ENCODE results near the gene CAST. TPM values are rescaled to one million over a fixed set of nuclear protein-coding genes. Genes with fewer than 3 reads are reported as not detected.

CAST gene
- polyA plus RNA-seq, 3 donors = 129 to 165 (median 134) TPM

DNA sequence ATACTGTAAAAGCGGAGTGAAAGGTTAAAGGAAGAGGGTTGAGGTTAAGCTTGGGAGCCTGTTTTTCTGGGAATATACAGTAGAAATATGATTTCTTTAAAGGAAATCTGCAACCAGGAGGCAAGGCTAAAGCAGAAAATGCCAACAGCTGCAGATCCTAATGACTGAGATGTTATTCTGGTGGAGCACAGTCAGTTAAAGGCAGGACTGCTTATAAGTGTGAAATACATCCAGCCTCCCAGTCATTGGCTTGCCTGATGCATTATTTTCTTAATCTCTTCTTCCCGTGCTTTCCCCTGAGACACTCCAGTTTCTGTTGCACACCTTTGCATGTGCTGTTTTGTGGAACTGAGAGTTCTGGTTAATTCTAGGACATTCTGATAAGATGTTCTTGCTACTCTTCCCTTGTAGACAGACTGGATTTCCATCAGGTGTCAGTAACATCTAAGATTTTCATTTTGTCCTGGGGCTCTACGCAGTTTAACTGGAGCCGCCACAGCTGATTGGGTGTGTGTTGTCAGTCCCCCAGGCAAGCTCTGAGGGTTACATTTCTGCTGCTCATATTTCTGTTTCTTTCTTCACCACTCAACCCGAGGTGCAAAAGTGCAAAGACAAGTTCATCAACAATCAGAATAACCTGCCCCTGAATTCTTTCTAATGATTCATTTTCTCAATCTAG is 44.4 kb downstream of the CAST start:
- no peak for DNase-seq

DNA sequence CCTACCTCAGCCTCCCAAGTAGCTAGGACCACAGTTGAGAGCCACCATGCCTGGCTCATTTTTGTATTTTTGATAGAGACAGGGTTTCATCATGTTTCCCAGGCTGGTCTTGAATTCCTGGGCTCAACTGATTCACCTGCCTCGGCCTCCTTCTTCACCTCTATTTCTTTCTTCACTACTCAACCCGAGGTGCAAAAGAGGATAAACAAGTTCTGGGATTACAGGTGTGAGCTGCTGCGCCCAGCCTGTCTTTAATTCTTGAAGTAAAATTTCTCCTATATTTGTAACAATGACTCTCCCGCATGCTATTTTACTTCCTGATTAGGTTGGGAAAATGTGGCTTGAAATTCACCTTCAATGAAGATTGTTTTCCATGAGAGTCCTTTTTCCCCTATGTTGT is 46.4 kb downstream of the CAST start:
- DNase-seq = no peak

DNA sequence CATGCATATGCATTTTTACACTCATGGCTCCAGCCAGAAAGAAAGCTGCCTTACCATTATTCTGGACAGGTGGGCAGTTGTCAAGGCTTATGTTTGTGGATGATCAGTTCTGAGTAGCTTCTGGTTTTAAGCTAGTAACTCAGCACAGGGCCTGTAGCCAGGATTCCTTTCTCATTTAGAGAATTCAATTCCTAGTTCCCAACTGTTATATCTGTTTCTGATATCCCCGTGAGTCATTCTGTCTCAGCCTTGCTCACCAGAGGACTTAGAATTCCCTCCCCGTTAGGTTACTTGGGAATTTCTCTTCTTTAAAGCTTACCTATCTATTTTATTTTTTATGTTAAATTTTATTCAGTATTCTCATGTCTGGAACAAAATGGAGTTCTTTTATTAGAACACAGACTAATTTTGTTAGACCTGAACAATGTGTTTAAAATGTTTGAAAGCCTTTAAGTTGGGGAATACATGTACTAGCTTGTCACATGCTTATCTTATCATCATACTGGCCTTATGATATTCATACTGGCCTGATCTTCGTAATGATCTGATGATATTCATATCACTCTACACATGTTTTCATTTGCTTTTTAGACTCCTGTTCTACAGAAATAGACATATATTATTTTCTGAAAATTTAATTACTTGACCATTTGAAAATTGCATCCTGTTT is 47.1 kb downstream of the CAST start:
- no peak for DNase-seq

DNA sequence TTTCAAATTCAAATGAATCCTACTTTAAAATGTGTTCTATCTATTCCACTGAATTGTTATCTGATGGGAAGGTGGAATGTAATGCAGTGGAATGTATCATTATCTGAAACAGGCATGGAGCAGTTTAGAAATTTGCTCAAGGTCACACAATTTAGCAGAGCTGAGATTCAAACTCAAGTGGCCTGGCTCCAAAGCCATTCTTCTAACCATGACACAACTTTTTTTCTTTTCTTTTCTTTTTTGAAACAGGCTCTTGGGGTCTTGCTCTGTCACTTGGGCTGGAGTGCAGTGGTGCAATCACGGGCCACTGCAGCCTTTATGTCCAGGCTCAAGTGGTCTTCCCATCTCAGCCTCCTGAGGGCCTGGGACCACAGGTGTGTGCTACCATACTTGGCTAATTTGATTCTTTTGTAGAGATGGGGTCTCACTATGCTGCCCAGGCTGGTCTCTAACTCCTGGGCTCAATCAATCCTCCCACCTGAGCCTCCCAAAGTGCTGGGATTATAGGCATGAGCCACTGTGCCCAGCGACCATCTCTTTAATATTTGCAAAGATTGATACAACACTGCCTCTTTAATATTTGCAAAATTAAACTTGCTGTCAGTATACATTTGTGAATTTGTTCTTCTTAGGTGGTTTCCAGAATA is 50.0 kb downstream of the CAST start:
- no peak for DNase-seq

DNA sequence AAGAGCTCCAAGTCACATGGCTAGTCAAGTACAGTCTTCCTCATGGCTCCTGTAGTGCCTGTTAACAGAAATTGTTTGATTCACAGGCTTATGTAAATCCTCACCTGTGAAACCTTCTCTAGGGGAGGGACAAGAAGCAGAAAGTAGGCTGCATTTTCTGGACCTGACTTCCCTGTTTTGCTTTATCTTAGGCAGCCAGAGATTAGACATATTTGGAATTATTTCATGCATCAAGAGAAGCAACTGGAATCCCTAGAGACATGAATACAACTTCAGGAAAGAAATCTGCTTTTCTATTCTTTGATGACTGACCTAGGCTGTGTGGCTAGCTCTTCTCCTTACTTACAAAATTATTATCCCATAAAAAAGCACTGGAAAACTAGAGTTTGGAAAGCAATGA is 52.3 kb downstream of the CAST start:
- no peak for DNase-seq

DNA sequence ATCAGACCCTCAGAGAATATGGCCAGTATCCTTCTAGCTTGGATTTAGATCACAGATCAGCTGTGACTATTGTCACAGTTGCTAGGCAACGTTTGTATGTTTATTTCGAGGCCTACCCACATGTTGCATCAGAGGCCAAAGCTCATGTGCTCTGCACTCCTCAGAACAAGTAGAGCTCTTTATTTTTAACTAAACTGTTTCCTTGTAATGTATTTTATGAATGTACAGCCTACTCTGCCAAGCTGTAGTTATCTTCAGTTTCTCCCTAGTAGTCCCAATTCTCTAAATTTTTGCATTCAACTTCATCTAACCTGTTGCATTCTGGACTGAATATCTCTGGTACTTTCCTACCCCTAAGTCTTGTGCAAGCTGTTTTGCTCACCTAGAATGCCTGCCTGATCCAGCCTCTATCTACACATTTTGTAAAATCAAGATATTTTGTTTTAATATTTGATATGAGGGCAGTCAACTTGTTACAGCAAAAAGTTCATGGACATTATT is 52.8 kb downstream of the CAST start:
- DNase-seq = peak; percentile 75

DNA sequence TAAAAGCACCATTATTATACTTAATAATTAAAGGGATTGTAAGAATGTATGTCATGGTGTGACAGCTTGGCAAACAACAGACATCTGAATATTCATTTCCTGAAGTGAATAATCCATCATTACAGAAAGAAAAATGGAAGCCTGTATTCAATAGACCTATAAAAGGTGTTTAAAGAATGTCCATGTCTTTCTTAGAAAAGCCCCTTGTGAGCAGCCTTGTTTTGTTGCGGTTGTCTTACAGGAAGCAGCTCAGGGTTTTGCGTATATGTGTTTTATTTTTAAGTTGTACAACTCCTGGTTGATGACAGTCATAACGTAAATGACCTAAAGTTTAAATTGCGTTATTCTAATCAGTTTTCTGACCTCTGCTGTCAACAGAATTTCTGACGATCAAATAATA is 53.8 kb downstream of the CAST start:
- no peak for DNase-seq

DNA sequence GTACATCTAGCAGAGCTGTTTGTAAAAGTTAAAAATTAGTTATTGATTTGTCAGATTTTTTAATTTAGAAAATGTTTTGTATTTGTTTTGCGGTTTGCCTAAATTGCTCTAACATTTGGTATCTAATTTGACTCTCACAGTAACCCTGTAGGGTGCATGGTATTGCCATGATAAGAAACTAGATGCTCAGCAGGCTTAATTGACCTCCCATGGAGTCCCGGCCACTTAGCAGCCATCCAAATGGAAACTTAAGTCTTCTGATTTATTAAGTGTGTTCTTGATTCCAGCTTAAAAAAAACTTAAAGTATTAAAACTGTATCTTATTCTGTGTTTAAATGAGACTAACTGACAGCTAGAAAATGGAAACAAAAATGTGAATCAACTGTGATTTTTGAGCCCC is 54.5 kb downstream of the CAST start:
- DNase-seq = no peak

DNA sequence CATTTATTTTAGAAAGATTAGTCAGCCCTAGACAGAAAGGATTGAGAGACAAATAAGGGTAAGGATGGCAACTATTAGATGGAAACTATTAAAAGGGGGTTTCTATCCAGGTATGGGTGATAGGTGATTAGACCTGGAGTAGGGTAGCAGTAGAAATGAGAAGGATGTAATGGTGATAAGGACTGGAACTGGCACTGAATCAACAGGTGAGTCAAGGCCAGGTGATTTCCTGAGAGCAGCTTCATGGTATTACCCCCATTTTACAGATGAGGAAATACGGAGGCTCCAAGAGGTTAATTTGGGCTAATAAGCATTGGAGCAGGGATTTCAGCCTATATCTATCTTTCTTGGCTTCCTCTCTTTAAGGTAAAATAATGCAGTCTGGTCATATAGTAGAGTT is 55.7 kb downstream of the CAST start:
- no peak for DNase-seq

DNA sequence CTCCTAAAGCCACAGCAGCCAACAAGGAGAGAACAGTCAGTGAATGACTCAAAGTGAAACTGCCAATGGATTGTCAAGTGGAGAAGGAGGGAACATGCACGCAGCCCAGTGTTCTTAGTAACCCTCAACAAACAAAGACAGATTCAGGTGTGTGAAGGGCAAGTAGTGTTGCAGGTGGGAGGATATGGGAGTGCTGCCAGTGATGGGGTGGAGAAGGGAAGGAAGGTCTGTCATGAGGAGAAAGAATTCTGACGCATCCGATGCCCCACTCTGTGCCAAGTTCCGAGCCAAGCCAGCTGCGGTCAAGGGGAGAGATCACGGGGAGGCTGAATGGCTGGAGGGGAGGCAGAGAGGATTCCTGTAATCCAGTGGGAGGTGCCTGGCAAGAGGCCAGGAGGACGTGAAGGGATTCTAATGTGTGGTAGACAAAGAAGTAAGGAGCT is 56.5 kb downstream of the CAST start:
- no peak for DNase-seq

DNA sequence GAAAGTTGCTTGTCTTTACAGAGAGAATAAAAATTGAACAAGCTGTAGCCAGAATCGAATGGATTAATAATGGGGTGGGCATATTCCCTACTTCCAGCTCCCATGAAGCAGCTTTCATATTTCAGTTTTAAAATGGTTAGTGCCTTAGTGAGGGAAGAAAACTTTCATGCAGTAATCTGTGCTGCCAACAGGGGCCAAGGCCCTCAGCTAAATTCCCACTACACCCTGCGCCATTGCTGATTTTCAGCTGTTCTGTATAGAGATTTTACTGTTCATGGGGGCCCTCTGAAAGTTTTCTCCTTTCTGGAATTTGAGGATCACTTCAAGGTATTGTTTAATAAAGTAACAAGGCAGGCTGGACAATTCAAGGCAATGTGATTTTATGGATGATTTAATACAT is 58.2 kb downstream of the CAST start:
- DNase-seq = no peak

DNA sequence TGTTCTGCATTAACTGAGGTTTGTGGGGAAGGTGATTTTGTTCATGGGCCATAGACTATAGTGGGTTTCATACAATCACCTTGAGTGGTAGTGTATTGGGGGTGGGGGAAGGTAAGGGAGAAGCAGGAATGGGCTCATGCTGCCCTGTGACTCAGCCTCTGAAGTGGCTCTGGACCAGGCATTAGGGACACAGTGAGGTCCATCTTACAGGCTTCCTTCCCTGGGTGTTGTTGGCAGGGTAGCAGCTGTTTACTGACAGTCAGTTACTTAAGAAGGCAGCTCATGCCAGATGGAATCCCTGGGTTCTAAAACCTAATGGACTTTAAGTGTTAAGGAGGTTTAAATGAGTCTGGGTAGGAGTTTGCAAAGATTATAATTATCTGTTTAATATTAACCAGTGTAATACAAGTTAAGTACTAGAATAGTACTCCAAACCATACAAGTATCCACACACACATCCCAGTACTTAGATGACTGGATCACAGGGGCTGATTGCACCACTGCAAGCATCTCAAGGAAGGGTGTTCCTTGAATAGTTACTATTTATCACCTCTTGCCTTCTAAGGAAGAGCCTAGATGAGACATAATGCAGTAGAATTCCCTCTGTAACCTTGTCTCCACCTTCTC is 59.3 kb downstream of the CAST start:
- DNase-seq = no peak

DNA sequence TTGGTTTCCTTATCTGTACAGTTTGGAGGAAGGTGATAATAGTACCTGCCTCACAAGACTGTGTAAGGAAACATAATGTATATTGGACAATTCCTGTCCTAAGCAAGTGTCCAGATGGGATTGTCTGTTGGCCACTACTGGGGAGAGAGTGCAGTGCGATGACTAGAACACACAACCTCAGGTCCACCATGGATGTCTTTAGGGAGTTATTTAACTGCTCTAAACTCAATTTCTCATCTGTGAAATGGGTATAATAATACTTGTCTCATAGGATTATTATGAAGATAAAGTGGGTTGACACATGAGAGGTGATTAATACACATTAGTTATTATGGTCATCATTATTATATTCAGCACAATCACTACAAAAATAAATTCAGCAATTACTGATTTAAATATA is 63.1 kb downstream of the CAST start:
- DNase-seq = no peak

DNA sequence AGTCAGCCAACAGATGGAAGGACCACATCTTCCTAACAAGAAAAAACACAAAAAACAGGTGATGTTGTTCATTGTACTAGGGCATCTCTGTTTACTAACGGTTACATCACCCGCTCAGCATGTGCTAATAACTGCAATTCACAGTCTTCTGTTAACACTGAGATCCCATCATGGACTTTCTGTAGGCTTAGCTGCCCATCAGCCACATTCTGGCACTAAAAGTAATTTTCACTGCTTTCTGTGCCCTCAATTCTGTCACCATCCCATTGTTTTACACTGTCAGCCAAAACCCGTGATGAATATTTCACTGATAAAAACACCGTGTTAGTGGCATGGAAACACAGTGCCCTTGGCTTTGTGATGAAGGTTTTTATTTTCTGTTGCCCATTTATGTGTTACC is 64.6 kb downstream of the CAST start:
- DNase-seq = no peak

DNA sequence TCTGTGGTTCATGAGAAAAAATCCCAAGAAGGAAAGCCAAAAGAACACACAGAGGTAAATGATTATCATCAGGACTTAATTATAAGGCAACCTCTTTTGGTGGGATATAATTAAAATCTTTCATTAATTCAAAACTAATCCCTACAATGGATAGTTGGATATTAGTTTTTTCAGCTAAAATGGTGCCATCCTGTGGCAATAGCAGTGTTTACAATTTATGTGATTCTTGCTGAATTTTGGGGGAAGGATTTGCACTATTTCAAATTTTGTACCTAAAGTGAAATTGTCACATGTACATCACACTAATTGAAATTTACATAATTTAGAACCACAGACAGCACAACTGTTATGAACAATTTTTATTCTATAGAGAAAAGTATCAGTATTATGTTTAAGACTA is 67.0 kb downstream of the CAST start:
- DNase-seq = no peak

DNA sequence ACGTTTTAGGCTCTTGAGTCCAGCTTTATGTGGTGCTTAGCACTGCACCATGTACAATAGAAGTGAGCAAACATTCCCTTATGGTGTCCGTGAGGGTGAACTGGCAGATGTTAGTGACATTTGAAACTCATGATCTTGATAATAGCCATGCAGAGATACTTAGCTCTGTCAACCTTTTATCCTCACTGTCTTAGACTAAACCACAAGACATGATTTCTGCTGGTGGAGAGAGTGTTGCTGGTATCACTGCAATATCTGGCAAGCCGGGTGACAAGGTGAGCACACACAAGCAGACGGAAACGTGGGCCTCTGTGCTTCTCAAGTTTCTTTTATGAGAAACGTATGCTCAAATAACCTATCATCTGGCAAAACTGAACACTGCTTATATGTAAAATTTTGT is 68.4 kb downstream of the CAST start:
- no peak for DNase-seq

DNA sequence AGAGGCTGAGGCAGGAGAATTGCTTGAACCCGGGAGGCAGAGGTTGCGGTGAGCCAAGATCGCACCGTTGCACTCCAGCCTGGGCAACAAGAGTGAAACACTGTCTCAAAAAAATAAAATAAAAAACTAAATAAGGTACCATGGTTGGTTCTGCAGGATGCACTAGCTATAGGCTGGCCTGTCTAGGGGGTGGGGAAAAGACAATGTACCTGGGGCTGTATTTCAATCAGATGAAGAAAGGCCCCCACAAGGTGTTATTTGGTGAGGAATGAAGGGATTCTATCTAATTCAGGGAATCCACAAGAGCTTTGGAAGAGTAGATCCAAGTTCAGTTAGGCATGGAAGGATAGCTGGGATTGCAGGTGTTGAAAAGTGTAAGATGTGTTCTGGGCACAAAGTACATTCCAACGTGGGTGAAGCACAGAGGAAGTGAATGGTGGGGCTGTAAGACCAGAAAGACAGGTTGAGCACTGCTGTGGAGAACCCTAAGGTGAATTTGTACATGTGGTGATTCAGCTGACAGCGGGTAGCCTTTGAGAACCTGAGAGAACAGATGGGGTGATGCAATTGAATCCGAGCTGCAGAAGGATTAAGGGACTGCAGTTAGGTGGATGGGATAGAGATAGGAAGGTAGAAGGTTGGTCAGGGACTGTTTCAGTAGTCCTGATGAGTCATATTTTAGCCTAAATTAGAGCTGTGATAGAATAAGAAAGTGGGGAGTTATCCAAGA is 71.8 kb downstream of the CAST start:
- no peak for DNase-seq

DNA sequence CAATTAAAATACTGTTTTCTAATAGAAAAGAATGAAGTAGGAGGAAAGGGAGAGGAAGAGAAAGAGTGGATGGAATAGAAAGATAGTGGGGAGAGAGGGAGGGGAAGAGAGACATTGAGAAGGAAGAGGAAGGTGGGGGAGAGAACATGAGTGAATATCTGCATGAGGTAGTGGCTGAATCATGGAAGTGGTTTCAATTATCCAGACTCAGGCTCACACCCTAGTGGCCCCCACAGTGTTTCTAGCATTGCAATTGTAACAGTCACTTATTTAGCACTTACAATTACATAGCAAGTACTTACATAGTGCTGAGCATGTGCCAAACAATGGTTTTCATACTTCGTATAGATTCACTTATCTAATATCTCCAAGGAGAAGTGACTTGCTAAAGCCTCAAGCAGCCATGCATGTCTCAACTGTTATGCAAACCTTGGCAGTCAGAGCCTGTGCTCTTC is 72.7 kb downstream of the CAST start:
- DNase-seq = no peak

DNA sequence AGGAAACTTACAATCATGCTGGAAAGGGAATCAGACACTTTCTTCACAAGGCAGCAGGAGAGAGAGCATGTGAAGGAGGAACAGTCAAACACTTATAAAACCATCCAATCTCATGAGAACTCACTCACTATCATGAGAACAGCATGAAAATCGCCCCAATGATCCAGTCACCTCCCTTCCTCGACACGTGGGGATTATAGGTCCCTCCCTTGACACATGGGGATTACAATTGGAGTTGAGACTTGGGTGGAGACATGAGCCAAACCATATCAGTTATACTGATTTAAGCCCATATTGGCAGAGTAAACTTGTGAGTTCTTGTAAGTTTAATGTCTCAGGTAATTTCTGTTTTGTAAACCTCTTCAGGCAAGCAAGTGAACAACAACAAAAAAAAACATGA is 74.8 kb downstream of the CAST start:
- DNase-seq = no peak

DNA sequence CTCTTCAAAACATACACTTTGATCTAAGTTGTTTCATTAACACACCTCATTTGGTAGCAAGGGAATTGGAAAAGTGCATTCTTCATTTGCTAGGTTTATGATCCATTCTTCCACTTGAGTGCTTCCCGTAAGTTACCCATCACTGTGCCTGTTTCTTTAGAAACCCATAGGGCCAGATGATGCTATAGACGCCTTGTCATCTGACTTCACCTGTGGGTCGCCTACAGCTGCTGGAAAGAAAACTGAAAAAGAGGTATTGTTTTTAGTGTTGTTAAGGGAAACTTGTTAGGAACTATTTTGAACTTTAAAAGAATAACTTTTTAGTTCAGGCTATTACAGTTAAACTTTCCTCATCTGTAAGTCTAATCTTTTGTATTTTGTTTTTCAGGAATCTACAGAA is 78.9 kb downstream of the CAST start:
- DNase-seq = no peak

DNA sequence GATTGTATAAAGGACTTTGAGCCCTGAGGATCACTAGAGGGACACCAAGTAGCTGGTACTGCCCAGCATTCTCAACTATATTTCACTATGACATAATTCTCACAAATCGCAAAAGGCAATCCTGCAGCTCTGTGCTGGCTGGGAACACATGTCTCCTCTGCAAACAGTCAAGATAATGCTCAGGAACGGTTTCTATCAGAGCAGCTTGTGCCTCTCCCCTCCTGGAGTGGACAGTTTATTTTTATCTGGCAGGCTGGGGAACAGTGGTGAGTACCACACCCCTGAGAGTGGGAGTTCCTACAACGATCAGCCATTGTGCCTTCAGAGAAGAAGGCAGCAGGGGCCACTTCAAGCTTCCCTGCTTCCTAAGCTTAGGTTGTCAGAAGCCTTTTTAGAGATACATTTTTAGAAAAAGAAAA is 79.7 kb downstream of the CAST start:
- DNase-seq = no peak

DNA sequence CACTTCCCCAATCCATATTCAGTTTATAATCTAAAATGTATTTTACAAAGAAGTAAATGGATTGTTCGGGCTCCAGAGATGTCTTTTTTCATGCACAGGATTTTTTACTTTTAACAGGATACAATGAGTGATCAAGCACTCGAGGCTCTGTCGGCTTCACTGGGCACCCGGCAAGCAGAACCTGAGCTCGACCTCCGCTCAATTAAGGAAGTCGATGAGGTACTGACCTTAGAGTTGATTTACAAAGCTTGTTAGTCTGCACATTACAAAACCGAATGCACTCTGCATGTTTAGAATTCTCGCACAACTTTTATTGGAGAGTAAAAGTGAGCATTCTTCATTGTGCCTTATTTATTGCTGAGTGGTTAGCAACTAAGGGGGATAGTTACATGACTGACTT is 80.4 kb downstream of the CAST start:
- DNase-seq = peak; percentile 57

Data from renal pelvis (tissue), 4 donors.